Measurements from ENCODE around the gene PLTP. TPM values are rescaled to one million over a fixed set of nuclear protein-coding genes. Genes with fewer than 3 reads are reported as not detected.
"Not testable (repeated sequence)": the region's sequence is repeated elsewhere in the genome, so short reads cannot be mapped to it uniquely, and the experiment has no call there.

The PLTP gene
- total RNA-seq, 2 experiments from 2014 or later, result 5.1 to 5.3 TPM

DNA sequence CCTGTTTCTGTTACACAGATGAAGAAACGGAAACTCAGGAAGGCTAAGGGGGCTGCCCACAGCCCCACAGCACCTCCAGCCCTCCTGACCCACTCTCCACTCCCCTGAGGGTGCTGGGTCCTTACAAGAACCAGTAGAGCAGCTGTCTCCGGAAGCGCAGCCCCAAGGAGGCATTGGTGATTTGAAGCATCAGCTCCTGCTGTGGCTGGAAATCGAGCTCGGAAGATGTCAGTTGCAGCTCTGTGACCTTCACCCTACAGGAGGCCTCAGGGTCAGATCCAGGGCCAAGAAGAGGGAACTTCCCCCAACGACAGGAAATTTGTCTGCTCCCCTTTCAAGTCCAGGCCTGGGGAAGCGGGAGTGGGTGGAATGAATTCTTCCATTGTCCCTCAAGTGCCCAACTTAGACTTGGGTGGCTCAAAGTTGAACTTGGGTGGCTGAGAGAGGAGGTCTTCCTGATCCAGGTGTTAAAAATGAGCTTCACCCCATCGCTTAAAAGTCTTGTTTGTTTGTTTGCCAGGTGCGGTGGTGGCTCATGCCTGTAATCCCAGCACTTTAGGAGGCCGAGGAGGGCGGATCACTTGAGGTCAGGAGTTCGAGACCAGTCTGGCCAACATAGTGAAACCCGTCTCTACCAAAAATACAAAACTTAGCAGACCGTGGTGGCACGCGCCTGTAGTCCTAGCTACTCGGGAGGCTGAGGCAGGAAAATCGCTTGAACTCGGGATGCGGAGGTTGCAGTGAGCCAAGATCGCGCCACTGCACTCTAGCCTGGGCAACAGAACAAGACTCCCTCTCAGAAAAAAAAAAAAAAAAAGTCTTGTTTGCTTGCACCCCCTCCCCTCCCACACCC, 1.9 kb downstream of the PLTP start:
- CTCF ChIA-PET, result interaction anchor here (0.7 to 1.3 kb wide), 5 partner anchors 16 to 124 kb away, joined by 3 to 4 read pairs (median 3); partner anchors contain the start of genes CTSA and NEURL2
- POLR2A ChIA-PET, result interaction anchor here (1.3 to 2.0 kb wide), 2 partner anchors 20 to 25 kb away, joined by 6 to 10 read pairs; partner anchors contain the start of genes CTSA, NEURL2 and PCIF1

GRCh38 chr20:45909336-45909808, 2.6 kb downstream of the PLTP start:
- CTCF ChIA-PET, result interaction anchor here (1.0 to 1.2 kb wide), 2 partner anchors 17 to 18 kb away, joined by 3 to 4 read pairs; partner anchors contain the start of genes CTSA and NEURL2
- POLR2A ChIA-PET, result no interaction called here

DNA sequence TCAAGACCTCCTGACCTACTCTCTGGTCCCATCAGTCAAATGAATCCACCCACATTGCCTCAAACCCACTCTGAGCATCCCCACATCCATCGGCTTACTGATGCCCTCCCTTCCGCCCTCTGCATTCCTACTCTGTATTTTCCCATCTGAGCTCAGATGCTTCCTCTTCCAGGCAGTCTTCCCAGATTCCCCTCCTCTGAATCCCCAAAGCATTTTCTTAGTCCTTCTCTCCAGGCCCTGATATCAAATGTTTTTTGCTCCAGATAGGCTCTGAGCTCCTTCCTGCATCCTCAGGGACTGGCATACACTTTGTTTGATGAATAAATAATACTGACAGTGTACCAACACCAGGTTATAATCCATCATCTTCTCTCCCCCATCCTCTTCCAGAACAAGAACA, 3.9 kb downstream of the PLTP start:
- POLR2A ChIA-PET, result no interaction called here

GRCh38 chr20:45907219-45907948, 4.6 kb downstream of the PLTP start:
- CTCF ChIA-PET, result no interaction called here
- POLR2A ChIA-PET, result no interaction called here

More for the DNA sequence above, 3.9 kb downstream of the PLTP start:
- CTCF ChIA-PET, result no interaction called here

- ChIA-PET POLR2A (no interaction called here), CTCF (no interaction called here)
Observed at GRCh38 chr20:45905505-45906079, 6.4 kb downstream of the PLTP start.

- POLR2A ChIA-PET, result no interaction called here
- CTCF ChIA-PET, result no interaction called here
Observed at GRCh38 chr20:45904583-45905504, 7.1 kb downstream of the PLTP start.

DNA sequence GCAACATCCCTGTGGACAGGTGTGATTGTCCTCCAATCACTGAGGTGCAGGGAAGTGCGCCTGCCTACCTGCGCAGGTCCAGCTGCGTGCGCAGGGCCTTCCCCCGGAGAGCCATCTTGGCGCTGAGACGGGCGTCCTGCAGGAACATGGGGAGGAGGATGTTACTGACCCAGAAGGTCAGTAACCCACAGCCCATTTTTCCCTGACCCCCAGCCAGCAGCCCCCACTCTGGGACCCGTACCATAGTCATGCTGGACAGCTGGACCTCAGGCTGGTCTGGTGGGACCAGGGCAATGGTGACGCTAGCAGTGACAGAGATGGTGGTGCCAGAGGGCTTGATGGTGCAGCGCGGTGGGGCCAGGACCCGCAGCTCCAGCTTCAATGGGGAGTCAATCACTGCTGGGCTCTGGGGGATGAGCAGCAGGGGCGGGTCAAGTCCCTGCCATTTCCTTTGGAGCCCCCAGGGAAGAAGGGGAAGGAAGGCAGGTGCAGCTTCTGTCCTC, 9.7 kb downstream of the PLTP start:
- CTCF ChIA-PET, result interaction anchor here (0.6 kb wide), 1 partner anchor 102 kb away, joined by 3 read pairs; no protein-coding TSS in a partner anchor
- POLR2A ChIA-PET, result interaction anchor here (0.7 kb wide), 1 partner anchor 9 kb away, joined by 3 read pairs; no protein-coding TSS in a partner anchor

DNA sequence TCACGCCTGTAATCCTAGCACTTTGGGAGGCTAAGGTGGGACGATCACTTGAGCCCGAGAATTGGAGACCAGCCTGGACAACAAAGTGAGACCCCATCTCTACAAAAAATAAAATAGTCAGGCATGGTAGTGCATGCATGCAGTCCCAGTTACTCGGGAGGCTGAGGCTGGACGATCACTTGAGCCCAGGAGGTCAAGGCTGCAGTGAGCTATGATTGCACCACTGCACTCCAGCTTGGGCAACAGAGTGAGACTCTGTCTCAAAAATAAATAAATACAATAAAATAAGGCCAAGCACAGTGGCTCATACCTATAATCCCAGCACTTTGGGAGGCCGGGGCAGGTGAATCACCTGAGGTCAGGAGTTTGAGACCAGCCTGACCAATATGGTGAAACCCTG, 10.6 kb downstream of the PLTP start:
- POLR2A ChIA-PET, CTCF ChIA-PET: not testable (repeated sequence)

DNA sequence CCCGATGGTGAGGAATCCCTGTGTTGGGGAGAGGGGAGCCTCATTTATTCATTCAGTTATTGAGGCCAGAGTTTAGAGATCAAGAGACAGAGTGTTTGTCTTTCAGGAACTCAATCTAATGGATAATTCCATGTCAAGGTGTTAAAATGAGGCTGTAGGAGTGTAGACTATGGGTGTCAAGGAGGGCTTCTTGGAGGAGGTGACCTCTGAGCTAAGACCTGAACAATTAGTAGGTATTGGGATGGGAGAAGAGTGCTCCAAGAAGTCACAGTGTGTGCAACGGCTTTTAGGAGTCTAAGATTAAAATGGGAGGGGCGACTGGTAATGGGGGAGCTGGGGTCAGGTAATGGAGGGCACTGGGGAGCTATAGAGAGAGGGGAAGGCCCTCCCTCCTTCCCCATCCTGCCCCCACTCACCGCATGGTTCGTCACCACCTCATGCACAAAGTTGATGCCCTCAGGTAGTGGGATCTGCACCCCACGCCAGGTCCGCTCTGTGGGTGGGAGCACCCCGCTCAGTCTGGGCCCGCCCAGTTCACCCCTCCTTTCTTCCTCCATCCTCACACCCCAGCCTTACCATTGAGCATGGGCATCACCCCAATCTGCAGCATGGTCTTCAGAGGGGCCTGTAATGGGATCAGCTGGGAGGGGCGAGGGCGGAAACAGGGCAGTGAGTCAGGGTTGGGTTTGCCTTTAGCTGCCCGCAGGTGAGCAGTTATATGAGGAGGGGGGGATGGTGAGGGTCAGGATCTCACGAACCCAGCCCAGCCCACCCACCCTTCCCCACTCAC, 12.7 kb downstream of the PLTP start:
- ChIA-PET POLR2A (no interaction called here), CTCF (no interaction called here)

DNA sequence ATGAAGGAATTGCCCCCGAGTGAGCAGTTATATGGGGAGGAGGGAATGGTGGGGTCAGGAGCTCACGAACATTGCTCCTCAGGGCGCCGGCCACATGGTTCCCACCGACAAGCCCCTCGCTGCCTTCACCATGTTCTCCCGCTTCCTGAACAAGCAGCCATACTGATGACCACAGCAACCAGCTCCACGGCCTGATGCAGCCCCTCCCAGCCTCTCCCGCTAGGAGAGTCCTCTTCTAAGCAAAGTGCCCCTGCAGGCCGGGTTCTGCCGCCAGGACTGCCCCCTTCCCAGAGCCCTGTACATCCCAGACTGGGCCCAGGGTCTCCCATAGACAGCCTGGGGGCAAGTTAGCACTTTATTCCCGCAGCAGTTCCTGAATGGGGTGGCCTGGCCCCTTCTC, 13.7 kb downstream of the PLTP start:
- ChIA-PET POLR2A (interaction anchor here (0.5 kb wide), 1 partner anchor 22 kb away, joined by 3 read pairs; no protein-coding TSS in a partner anchor), CTCF (interaction anchor here (1.0 kb wide), 1 partner anchor 8 kb away, joined by 3 read pairs; no protein-coding TSS in a partner anchor)

- CTCF ChIA-PET, result interaction anchor here (1.0 kb wide), 1 partner anchor 8 kb away, joined by 3 read pairs; no protein-coding TSS in a partner anchor
- POLR2A ChIA-PET, result interaction anchor here (0.6 kb wide), 1 partner anchor 83 kb away, joined by 5 read pairs; no protein-coding TSS in a partner anchor
Observed at GRCh38 chr20:45897692-45898091, 14.3 kb downstream of the PLTP start.

- POLR2A ChIA-PET, result interaction anchor here (0.6 kb wide), 1 partner anchor 82 kb away, joined by 5 read pairs; no protein-coding TSS in a partner anchor
- CTCF ChIA-PET, result no interaction called here
Observed at GRCh38 chr20:45897289-45897688, 14.7 kb downstream of the PLTP start.

DNA sequence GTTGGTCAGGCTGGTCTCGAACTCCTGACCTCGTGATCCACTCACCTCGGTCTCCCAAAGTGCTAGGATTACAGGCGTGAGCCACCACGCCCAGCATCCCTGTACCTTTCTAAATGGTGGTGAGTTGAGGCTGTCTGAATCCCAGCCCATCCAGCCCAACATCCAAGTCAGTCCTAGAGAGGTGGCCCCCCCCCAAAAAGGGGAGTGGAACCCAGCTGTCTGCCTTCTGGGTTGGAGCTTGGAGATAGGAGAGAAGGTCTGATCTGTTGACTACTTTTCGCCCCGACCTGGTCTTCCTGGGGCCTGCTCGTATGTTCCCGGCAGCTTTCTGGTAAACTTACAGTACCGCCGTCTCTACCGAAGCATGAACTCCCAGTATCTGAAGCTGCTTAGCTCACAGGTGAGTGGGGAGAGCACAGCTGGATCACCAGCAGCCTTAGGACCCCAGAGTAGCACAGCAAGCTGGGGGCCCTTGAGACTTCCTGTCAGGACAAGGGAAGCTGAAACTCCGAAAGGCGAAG, 15.3 kb downstream of the PLTP start:
- ChIA-PET CTCF (no interaction called here), POLR2A (no interaction called here)

DNA sequence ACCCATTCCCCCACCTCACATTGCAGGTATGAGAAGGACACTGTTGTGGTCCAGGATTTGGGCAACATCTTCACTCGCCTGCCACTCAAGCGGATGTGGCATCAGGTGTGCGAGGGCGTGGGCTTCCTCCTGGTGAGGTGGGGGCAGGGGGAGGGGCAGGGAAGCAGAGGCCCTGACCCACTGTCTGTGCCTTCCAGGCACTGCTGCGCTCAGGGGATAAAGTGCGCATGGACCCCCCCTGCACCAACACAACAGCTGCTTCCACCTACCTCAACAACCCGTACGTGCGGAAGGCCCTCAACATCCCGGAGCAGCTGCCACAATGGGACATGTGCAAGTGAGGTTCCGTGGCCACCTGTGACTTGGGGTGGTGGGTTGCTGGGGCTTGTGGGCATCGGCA, 17.2 kb downstream of the PLTP start:
- ChIA-PET CTCF (no interaction called here), POLR2A (no interaction called here)

GRCh38 chr20:45893831-45894230, 18.1 kb downstream of the PLTP start:
- ChIA-PET POLR2A (no interaction called here), CTCF (interaction anchor here (1.1 kb wide), 1 partner anchor 118 kb away, joined by 3 read pairs; no protein-coding TSS in a partner anchor)

GRCh38 chr20:45892828-45893500, 19.0 kb downstream of the PLTP start:
- ChIA-PET CTCF (interaction anchor here (0.6 to 1.1 kb wide), 2 partner anchors 31 to 119 kb away, joined by 3 to 4 read pairs; no protein-coding TSS in a partner anchor), POLR2A (interaction anchor here (0.8 to 1.4 kb wide), 3 partner anchors 9 to 80 kb away, joined by 3 to 7 read pairs (median 3); partner anchors contain the start of genes PCIF1 and ZNF335)

All from activated CD8-positive, alpha-beta memory T cell treated with anti-CD3 and anti-CD28 coated beads for 36 hours (primary cell).